PC-9 (cell line): ENCODE results near the gene DCAKD. TPM values are rescaled to one million over a fixed set of nuclear protein-coding genes. Genes with fewer than 3 reads are reported as not detected.

Experiments used
- BruUV-seq: library from RNA; stranded (reverse); fragments of 400-500 nt; replicated peaks from 2 replicates; lab custom pipeline; 2021; lab: Mats Ljungman, UMichigan
- CTCF ChIA-PET: fragments of 300-600 bp; sonication (Branson Sonifier 250); formaldehyde crosslinking; loops from one replicate; lab custom pipeline; 2022; ENCODE audit warnings: antibody characterized with exemption; lab: Charles Lee
- POLR2A ChIA-PET: fragments of 300-600 bp; sonication (Branson Sonifier 250); formaldehyde crosslinking; loops from one replicate; lab custom pipeline; 2022; ENCODE audit warnings: antibody characterized with exemption; ENCODE audit not compliant: unreplicated experiment; lab: Charles Lee
- DNase-seq, 2 experiments: peaks; one replicate each; pipeline versions ENCODE4 v3.0.0 to v3.0.0-alpha.2; 2015 to 2022; ENCODE audit warnings: mixed read lengths in 1 of 2
- H2AFZ ChIP-seq: fragments of 200-600 bp; sonication (generic); 2 replicates; pipeline ENCODE4 v1.8.1; 2017; ENCODE audit warnings: antibody characterized with exemption
- H3F3A ChIP-seq: fragments of 200-600 bp; sonication (generic); 2 replicates; pipeline ENCODE4 v1.8.1; 2017; ENCODE audit warnings: antibody characterized with exemption, mild to moderate bottlenecking, low read depth; ENCODE audit not compliant: insufficient read depth
- H3K27ac ChIP-seq: fragments of 200-600 bp; sonication (generic); 2 replicates; pipeline ENCODE4 v1.6.1; 2016; ENCODE audit warnings: mixed run types
- H3K27me3 ChIP-seq: fragments of 200-600 bp; sonication (generic); 2 replicates; pipeline ENCODE4 v1.6.1; 2016; ENCODE audit warnings: low read depth, mixed run types; ENCODE audit not compliant: insufficient read depth
- H3K36me3 ChIP-seq: fragments of 200-600 bp; sonication (generic); 2 replicates; pipeline ENCODE4 v1.6.1; 2016; ENCODE audit warnings: low read depth, mixed run types
- H3K4me1 ChIP-seq: fragments of 200-600 bp; sonication (generic); replicated peaks from 2 replicates; pipeline ENCODE4 v1.6.1; 2016; ENCODE audit warnings: mixed run types; ENCODE audit not compliant: insufficient read depth
- H3K4me2 ChIP-seq: fragments of 200-600 bp; sonication (generic); 2 replicates; pipeline ENCODE4 v1.6.1; 2017; ENCODE audit warnings: mixed run types
- H3K4me3 ChIP-seq: fragments of 200-600 bp; sonication (generic); 2 replicates; pipeline ENCODE4 v1.6.1; 2016; ENCODE audit warnings: mixed run types
- H3K79me2 ChIP-seq: fragments of 200-600 bp; sonication (generic); 2 replicates; pipeline ENCODE4 v1.6.1; 2017; ENCODE audit warnings: low read depth, mixed run types
- H3K9me2 ChIP-seq: fragments of 200-600 bp; sonication (generic); 2 replicates; pipeline ENCODE4 v1.8.1; 2017; ENCODE audit warnings: mild to moderate bottlenecking; ENCODE audit not compliant: insufficient read depth
- H3K9me3 ChIP-seq: fragments of 200-600 bp; sonication (generic); 2 replicates; pipeline ENCODE4 v1.8.1; 2016; ENCODE audit warnings: low read depth; ENCODE audit not compliant: insufficient read depth
- H4K20me1 ChIP-seq: fragments of 200-600 bp; sonication (generic); 2 replicates; pipeline ENCODE4 v1.8.1; 2017; ENCODE audit not compliant: insufficient read depth
- EZH2 ChIP-seq: fragments of 200-600 bp; sonication (generic); IDR thresholded peaks from 2 replicates; pipeline ENCODE4 v1.8.0; 2017; ENCODE audit warnings: antibody characterized with exemption, low read depth
- intact Hi-C: fragments of 100-400 bp; cut with micrococcal nuclease; formaldehyde crosslinking; loops from one replicate; pipeline ENCODE4 v1.10.0; 2022; ENCODE audit not compliant: unreplicated experiment
- total RNA-seq: library from RNA; stranded (reverse); gene quantifications from 2 replicates; pipeline ENCODE4 v1.2.3, GENCODE V29; 2021
- TF ChIP-seq, protein P1 (sequence below): fragments of 200-600 bp; sonication (generic); conservative IDR thresholded peaks from 2 replicates; pipeline ENCODE4 v1.6.1; 2017; ENCODE audit warnings: mixed run types, antibody characterized with exemption, mild to moderate bottlenecking, moderate library complexity

The DCAKD gene
- total RNA-seq, 1 experiment from 2014 or later: 68.8 TPM

DNA sequence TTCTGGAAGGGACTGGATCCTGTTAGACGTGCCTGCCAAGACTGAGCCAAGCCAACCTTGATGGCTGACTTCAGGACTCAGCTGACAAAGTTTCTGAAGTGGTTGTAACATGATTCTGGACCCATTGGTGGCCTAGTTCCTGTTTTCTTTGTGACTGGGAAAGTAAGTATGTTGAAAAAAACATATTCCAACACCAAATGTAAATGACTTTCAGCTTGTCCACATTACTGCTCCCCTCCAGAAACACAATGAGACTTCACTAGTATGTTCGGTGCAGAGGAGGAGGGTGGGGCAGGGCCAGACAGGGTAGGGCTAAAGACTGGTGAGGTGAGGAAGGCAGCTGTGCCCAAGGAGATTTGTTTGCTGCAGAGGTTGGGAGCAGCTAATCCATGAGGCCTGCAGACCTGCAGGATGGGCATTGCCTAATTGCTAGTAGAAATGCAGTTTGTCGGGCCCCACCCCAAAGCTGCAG lies 36.1 kb upstream of the DCAKD start:
- Histone ChIP-seq H3K27me3 (no peaks in the 10 kb centered on the region), H3K4me2 (no peak overlapping the region), H3K4me3 (no peak overlapping the region), H3K4me1 (peaks cover 6% of the 10 kb centered on the region), H3K79me2 (no peaks in the 10 kb centered on the region), H3K27ac (no peak overlapping the region), H3F3A (peaks cover 23% of the 10 kb centered on the region), H3K36me3 (peaks cover 22% of the 10 kb centered on the region), H4K20me1 (0 out of 2 replicates have a peak, but pooled peaks cover 7% of the 10 kb centered on the region), H3K9me3 (no peaks in the 10 kb centered on the region), H3K9me2 (no peaks in the 10 kb centered on the region), H2AFZ (no peak overlapping the region)
- DNase-seq: no peak
- POLR2A ChIA-PET: interaction anchor here (0.5 kb wide), 1 partner anchor 97 kb away, joined by 3 read pairs; no protein-coding TSS in a partner anchor
- CTCF ChIA-PET: interaction anchor here (0.6 kb wide), 1 partner anchor 24 kb away, joined by 3 read pairs; no protein-coding TSS in a partner anchor
- TF ChIP-seq, protein P1, sequence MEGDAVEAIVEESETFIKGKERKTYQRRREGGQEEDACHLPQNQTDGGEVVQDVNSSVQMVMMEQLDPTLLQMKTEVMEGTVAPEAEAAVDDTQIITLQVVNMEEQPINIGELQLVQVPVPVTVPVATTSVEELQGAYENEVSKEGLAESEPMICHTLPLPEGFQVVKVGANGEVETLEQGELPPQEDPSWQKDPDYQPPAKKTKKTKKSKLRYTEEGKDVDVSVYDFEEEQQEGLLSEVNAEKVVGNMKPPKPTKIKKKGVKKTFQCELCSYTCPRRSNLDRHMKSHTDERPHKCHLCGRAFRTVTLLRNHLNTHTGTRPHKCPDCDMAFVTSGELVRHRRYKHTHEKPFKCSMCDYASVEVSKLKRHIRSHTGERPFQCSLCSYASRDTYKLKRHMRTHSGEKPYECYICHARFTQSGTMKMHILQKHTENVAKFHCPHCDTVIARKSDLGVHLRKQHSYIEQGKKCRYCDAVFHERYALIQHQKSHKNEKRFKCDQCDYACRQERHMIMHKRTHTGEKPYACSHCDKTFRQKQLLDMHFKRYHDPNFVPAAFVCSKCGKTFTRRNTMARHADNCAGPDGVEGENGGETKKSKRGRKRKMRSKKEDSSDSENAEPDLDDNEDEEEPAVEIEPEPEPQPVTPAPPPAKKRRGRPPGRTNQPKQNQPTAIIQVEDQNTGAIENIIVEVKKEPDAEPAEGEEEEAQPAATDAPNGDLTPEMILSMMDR: no peak
- no peak for TF ChIP-seq EZH2
- BruUV-seq: no TSS peak
- intact Hi-C loops: no loop called here

DNA sequence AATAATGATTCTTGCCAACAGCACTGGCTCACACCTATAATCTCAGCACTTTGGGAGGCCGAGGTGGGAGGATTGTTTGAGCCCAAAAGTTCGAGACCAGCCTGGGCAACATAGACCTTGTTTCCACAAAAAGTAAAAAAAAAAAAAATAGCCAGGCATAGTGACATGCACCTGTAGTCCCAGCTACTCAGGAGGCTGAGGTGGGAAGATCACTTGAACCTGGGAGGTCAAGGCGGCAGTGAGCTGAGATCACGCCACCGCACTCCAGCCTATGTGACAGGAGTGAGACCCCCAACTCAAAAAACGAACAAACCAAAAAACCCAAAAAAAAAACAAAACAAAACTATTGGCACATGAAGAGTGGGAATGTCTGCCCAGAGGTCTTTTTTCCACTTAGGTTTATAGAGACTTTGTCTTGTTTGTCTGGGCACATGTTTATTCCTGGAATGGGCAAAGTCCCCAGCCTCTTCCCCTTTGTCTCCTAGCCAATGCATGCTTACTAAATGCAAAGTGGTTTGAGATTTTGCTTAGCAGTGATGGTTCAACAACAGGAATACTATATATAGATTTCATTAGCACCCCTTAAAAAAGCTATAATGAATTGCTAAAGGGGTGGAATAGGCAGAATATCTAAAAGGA lies 35.6 kb upstream of the DCAKD start:
- Histone ChIP-seq H3K79me2 (no peaks in the 10 kb centered on the region), H3K36me3 (peaks cover 27% of the 10 kb centered on the region), H2AFZ (no peak overlapping the region), H3K4me2 (no peak overlapping the region), H3K27me3 (no peaks in the 10 kb centered on the region), H3K9me3 (no peaks in the 10 kb centered on the region), H3F3A (peaks cover 17% of the 10 kb centered on the region), H4K20me1 (0 out of 2 replicates have a peak, but pooled peaks cover 7% of the 10 kb centered on the region), H3K27ac (no peak overlapping the region), H3K4me3 (no peak overlapping the region), H3K9me2 (no peaks in the 10 kb centered on the region), H3K4me1 (no peaks in the 10 kb centered on the region)
- CTCF ChIA-PET: interaction anchor here (0.6 kb wide), 1 partner anchor 23 kb away, joined by 3 read pairs; no protein-coding TSS in a partner anchor
- TF ChIP-seq EZH2: no peak
- TF ChIP-seq, protein P1: no peak
- POLR2A ChIA-PET: no interaction called here
- intact Hi-C loops: no loop called here
- BruUV-seq: no TSS peak
- no peak for DNase-seq

DNA sequence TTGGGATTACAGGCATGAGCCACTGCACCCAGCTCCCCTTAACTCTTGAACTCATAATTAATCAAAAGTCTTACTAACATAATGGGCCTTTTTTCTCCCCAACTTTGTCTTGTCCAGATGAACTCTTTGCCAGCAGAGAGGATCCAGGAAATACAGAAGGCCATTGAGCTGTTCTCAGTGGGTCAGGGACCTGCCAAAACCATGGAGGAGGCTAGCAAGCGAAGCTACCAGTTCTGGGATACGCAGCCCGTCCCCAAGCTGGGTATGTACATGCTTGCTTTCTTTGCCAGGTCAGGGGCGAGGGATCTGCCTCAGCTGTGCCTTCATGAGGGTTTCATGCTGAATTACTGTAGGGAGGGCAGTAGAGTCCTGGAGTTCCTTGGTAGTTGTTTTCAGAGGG lies 35.0 kb upstream of the DCAKD start:
- Histone ChIP-seq H4K20me1 (0 out of 2 replicates have a peak, but pooled peaks cover 7% of the 10 kb centered on the region), H3K4me1 (no peaks in the 10 kb centered on the region), H3F3A (peaks cover 12% of the 10 kb centered on the region; the same call in 1 of the 2 replicates), H3K9me3 (no peaks in the 10 kb centered on the region), H3K9me2 (no peaks in the 10 kb centered on the region), H3K27ac (no peak overlapping the region), H3K79me2 (no peaks in the 10 kb centered on the region), H2AFZ (no peak overlapping the region), H3K4me2 (no peak overlapping the region), H3K36me3 (peaks cover 31% of the 10 kb centered on the region), H3K4me3 (no peak overlapping the region), H3K27me3 (no peaks in the 10 kb centered on the region)
- POLR2A ChIA-PET: no interaction called here
- no peak for DNase-seq
- intact Hi-C loops: no loop called here
- CTCF ChIA-PET: interaction anchor here (0.6 to 0.7 kb wide), 2 partner anchors 169 to 204 kb away, joined by 8 to 13 read pairs; no protein-coding TSS in a partner anchor
- no peak for TF ChIP-seq EZH2
- TF ChIP-seq, protein P1: no peak
- no TSS peak for BruUV-seq
